ENCODE data around the gene TXK. TPM values are rescaled to one million over a fixed set of nuclear protein-coding genes. Genes with fewer than 3 reads are reported as not detected.

Gene TXK
- total and polyA plus RNA-seq, 12 donors, result 0.55 to 4.9 (median 1.4) TPM

- DNase-seq, result no peak
- TF ChIP-seq POLR2A (IDR thresholded peaks at IDR 0.05) (no peak), CTCF (IDR thresholded peaks at IDR 0.05) (no peak)
- Histone ChIP-seq H3K4me1 (replicated peaks in 1 of 2) (no peaks in the 10 kb centered on the region), H3K36me3 (replicated peaks in 1 of 2) (no peaks in the 10 kb centered on the region), H3K9me3 (replicated peaks in 1 of 3) (no peaks in the 10 kb centered on the region), H3K27me3 (peaks cover 8% of the 10 kb centered on the region), H3K27ac (no peak overlapping the region), H3K4me3 (no peak overlapping the region)
- intact Hi-C loops (cut with DNase I), result no loop called here
- 57 to 86% (median 80%) methylated on average over 1 of the region's 1 CpG for WGBS, 4 donors
Measured at GRCh38 chr4:48051078-48051477, 83.0 kb downstream of the TXK start.

GRCh38 chr4:48049483-48049882 is 84.6 kb downstream of the TXK start:
- TF ChIP-seq POLR2A (IDR thresholded peaks at IDR 0.05), result no peak
- no peak for TF ChIP-seq CTCF (IDR thresholded peaks at IDR 0.05)
- 76 to 87% (median 84%) methylated on average over 8 of the region's 8 CpGs for WGBS, 4 donors

GRCh38 chr4:48047896-48048295 is 86.2 kb downstream of the TXK start:
- TF ChIP-seq POLR2A (IDR thresholded peaks at IDR 0.05) (no peak), CTCF (IDR thresholded peaks at IDR 0.05) (no peak)
- Histone ChIP-seq H3K27ac (no peak overlapping the region), H3K9me3 (replicated peaks in 1 of 3) (no peaks in the 10 kb centered on the region), H3K27me3 (peaks cover 8% of the 10 kb centered on the region), H3K4me1 (replicated peaks in 1 of 2) (no peaks in the 10 kb centered on the region), H3K4me3 (no peak overlapping the region), H3K36me3 (replicated peaks in 1 of 2) (no peaks in the 10 kb centered on the region)
- no peak for DNase-seq
- intact Hi-C loops (cut with DNase I), result no loop called here
- whole genome bisulfite sequencing, 4 donors, result 57 to 100% (median 72%) methylated on average over 1 of the region's 1 CpG

More at GRCh38 chr4:48049483-48049882, 84.6 kb downstream of the TXK start:
- intact Hi-C loops (cut with DNase I), result no loop called here
- H3K27me3 ChIP-seq, result peaks cover 8% of the 10 kb centered on the region
- DNase-seq, result no peak
- no peaks in the 10 kb centered on the region for H3K36me3 ChIP-seq (replicated peaks in 1 of 2)
- H3K4me3 ChIP-seq, result no peak overlapping the region
- H3K4me1 ChIP-seq (replicated peaks in 1 of 2), result no peaks in the 10 kb centered on the region
- no peak overlapping the region for H3K27ac ChIP-seq
- no peaks in the 10 kb centered on the region for H3K9me3 ChIP-seq (replicated peaks in 1 of 3)

- TF ChIP-seq POLR2A (IDR thresholded peaks at IDR 0.05) (no peak), CTCF (IDR thresholded peaks at IDR 0.05) (no peak)
- 37 to 47% (median 43%) methylated on average over 3 of the region's 3 CpGs for WGBS, 4 donors
- DNase-seq, result no peak
- H3K9me3 ChIP-seq (replicated peaks in 1 of 3), result no peaks in the 10 kb centered on the region
- no peak overlapping the region for H3K27ac ChIP-seq
- no peaks in the 10 kb centered on the region for H3K36me3 ChIP-seq (replicated peaks in 1 of 2)
- intact Hi-C loops (cut with DNase I), result no loop called here
- H3K4me3 ChIP-seq, result no peak overlapping the region
- H3K4me1 ChIP-seq (replicated peaks in 1 of 2), result no peaks in the 10 kb centered on the region
- peaks cover 8% of the 10 kb centered on the region for H3K27me3 ChIP-seq
Measured at GRCh38 chr4:48047421-48047844, 86.6 kb downstream of the TXK start.
